GM19372 (cell line): Measurements from ENCODE around the gene KIAA1328.
"Not testable (repeated sequence)": the region's sequence is repeated elsewhere in the genome, so short reads cannot be mapped to it uniquely, and the experiment has no call there.

Experiments used
- ATAC-seq: cut with Tn5 transposase; IDR thresholded peaks from one replicate; pipeline ENCODE4 v1.9.1; 2021; ENCODE audit warnings: mild to moderate bottlenecking, low read depth, moderate library complexity; ENCODE audit not compliant: unreplicated experiment

KIAA1328 gene

DNA sequence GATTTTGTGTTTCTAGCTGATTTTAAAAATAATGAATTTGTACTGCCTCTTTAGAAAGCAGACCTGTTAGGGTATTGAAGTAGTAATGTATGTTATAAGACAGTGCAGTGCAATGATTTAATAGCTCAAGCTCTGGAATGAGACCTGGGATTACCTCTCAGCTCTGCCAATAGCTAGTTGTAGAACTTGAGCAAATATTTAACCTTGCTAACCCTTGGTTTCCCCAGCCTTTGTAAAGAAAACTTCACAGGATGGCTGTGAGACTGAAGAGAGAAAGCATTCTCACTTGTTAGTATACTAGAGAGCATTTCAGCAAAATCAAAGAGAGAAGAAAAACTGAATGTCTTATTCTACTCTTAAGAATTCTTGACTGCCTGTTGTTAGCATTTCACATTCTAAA lies 293.9 kb downstream of the KIAA1328 start:
- no peak for ATAC-seq

DNA sequence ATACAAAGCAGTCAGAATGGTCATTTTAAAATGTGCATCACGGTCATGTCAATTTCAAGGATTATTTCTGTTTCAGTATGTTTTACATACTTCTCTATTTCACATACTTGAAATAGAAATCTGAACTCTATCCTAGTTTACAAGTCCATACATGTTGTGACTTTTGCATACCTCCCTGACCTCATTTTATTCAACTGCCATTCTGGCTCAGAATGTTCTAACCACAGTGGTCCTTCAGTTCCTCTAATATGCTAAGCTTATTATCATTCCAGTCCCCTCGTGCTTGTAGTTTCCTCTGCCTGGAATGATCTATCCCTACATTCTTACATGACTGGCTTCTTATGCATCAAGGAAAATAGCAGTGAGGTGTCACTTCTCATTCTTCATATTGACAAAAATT lies 295.6 kb downstream of the KIAA1328 start:
- ATAC-seq = no peak

DNA sequence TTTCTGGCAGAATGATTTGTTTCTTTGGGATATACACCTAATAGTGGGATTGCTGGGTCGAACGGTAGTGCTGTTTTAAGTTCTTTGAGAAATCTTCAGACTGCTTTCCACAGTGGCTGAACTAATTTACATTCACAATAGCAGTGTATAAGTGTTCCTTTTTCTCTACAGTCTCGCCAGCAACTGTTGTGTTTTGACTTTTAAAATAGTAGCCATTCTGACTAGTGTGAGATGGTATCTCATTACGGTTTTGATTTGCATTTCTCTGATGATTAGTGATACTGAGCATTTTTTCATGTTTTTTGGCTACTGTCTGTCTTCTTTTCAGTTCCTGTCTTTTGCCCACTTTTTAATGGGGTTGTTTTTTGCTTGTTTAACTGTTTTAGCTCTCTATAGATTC lies 306.2 kb downstream of the KIAA1328 start:
- no peak for ATAC-seq

DNA sequence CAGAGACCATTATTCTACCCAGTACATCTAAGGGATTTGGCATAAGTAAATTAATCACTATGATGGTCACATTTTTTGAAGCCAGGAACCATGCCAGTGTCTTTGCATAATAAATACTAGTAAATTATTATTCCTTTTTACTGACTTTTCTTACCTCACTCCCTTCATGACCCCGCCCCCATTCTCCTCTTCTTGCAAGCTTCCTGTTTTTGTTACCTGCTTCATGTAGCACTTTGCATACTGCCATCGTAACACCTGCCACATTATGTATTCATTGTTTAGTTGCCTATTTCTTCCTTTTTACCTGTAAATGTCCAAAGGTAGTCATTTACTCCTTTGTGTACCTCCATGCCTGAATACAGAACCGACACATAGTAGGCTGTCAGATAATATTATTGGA lies 309.5 kb downstream of the KIAA1328 start:
- ATAC-seq = no peak

DNA sequence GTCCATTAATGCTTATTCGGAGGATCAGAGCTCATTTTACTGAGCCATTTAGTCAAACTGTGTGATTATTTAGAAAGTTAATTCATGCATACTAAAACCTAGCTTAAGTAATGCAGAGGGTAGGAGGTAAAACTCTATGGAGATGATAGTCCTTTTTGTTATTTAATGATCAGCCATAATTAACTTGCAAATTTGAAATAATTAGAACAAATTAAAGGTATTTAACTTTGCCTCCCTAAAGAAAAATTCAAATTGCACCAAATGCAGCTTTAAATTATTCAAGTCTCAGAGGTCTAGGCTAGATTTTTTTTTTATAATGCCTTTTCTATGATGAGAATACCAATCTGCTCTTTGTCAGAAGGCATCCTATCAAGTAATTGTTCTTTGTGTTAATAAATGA lies 310.9 kb downstream of the KIAA1328 start:
- ATAC-seq = no peak

DNA sequence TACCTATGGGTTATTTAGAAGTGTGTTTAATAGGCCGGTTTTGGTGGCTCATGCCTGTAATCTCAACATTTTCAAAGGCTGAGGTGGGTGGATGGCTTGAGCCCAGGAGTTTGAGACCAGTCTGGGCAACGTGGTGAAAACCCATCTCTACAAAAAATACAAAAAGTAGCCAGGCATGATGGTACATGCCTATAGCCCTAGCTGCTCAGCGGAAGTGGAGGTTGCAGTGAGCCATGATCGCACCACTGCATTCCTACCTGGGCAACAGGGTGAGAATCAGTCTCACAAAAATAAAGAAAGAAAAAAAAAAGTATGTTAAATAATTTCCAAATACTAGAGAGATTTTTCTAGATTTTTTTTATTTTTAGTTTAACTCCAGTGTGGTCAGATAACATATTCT lies 316.0 kb downstream of the KIAA1328 start:
- no peak for ATAC-seq

DNA sequence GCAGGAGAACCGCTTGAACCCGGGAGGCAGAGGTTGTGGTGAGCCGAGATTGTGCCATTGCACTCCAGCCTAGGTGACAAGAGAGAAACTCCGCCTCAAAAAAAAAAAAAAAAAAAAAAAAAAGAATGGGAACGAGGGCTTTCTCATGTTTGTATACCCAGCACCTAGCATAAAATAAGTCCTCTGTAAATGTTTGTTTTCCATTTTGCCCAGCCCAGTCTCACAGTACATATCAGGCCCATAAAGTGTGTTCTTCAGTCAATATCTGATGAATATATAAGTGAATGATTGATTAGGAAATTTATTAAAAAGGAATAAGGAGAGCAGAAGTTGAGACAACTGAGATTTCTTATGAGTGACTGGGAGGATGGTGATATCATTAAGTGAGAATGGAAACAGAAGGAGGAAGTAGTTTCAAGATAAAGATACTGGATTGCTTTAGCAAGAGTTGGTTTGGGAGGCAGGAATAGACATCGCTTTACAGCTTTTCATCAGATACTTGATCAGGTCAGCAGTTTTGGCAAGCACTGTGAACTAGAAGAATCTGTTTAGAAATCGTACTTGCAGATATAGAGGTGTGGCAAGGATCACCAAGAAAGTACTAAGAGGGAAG lies 327.5 kb downstream of the KIAA1328 start:
- ATAC-seq = no peak

DNA sequence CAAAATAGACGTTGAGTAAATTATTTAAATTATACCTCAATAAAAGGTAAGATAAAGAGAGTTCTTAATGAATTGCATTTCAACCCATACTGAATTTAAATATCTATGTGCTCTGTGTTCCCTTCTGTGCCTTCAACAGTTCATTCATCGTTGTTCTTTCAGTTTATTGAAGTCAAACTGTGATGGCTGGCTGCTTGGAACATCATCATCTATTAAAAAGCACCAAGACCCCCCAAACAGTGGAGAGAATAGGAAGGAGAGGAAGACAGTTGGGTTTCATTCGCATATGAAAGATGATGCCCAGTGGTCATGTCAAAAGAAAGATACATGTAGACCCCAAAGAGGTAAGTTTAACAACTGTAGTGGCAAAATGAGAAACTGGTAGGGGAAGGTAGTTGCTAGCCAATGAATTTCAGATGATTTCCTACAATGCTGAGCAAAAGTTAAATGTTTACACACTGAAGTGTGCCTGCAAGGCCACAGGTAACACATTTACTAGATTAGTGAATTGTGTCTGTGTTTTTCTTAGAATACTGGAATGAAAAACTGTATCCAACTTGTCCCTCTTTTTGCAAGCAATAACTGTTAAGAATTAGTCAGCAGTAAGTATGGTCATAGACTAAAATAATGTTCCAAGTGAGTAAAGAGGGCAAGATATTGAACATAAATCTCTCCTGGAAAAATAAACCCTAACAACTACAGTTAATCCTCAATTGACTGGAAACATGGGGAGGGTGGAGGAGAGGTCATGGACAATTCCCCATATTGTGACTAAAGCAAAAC lies 331.3 kb downstream of the KIAA1328 start:
- no peak for ATAC-seq

DNA sequence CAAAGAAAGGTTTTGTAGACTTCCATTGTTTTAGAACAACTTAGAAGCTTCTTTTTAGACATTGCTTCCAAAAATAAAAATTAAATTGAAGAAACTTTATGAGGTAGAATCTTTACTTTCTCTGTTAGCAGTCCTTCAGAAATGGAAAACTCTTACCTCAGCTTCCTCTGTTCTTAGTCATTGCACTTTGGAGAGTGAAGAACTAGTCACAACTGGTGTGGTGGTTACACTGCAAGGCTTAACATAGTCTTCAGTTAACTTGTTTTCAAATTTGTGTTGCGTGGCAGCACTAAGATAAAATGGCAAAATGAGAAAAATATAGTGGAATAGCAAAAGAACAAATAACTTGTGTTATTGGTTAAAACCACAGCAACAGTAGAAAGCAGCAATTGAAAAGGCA lies 332.6 kb downstream of the KIAA1328 start:
- no peak for ATAC-seq

DNA sequence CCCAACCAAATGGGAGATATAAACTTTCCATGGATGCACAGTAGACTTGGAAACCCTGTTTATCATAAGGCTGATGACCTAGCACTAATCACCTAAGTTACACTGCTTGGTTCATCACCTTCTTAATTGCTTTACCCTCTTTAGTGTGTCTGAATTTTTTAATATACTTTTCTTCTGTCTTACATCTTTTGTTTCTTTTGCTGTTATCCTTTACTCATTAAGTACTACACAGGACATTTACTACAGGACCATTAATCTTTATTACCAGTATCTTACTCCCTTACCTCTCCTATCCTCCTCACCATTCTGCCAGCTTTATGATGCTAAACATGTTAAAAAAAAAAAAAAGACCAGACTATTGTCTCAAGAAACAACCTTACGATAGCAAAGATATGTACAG lies 333.6 kb downstream of the KIAA1328 start:
- no peak for ATAC-seq

DNA sequence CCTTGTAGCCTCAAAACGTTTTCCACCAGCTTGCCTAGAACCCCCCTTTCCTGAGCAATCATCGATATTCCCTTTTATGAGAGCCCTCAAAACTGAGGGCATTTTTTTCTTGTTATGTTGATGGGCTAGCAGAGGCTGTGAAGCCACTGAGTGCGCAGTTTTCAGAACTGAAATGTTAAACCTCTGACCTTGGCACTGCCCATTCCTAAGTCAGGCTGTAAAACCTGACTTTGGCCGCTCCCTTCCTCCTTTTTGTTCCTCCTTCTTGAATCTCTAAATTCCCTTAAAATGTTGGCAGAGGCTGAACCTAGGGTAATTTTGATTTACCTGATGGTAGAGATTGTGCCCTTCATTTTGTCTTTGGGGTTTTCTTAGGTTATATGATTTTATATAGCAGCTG lies 334.2 kb downstream of the KIAA1328 start:
- no peak for ATAC-seq

DNA sequence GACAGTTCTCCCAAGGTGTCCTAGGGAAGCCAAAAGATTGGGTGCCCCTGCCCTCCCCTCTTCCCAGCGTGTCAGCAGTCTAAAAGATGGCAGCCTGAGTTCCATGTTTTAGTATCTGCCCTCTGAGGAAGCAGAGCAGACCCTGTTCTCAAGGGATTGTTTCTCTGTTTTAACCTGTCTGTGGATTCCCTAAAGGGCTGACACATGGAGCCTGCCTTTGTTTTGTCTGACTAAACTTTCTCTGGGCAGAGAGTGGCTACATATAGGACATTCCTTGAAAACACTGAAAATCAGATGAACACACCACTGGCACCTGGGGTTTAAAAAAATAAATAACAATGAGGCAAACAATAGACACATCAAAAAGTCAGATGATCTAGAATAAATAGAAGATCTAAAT lies 337.6 kb downstream of the KIAA1328 start:
- no peak for ATAC-seq

DNA sequence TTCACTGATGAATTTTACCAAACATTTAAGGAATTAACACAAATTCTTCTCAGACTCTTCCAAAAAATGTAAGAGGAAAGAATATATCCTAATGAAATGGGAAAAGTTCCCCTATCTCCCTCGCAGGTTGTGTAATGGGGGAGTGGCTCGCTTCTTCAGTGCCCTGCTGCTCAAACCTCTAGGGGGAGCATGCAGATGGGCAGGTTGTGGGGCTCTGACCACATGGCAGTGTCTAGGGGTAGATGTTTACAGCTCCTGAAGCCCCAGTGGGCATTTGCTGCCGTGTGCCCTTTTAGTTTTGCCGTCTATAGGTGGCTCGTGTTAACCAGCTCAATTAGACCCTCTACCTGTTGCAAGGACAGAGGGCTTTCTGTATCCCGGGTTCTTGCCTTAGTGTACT lies 338.0 kb downstream of the KIAA1328 start:
- ATAC-seq = not testable (repeated sequence)

DNA sequence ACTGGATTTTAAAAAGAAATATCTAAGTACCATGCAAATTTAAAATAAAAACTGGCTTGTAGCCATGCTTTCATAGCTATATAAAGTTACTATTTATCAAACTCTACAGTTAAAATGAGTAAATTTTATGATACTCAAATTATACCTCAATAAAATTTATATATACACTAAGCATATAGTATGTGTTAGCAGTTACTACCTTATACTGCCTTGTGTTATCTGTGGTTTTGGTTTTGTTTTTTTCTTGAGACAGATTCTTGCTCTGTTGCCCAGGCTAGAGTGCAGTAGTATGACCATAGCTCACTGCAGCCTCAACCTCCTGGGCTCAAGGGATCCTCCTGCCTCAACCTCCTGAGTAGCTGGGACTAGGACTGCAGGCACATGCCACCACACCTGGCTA lies 342.1 kb downstream of the KIAA1328 start:
- ATAC-seq = no peak

DNA sequence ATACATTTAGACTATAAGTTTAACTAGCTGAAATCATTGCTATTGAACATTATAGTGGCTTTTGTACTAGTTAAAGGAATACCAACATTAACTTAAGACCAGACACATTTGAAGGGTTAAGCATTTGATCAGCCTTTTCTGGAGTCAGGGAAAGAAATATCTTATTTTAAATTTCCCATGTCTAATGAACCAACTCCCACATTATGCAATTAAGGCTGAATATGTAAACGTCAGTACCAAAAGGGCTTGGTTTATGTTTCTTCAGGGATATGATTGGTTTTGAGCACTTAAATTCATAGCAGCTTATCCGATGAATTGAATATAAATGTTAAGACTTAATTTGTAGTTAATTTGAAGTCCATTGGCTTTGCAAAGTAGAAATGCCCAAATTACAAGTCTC lies 344.5 kb downstream of the KIAA1328 start:
- ATAC-seq = no peak

DNA sequence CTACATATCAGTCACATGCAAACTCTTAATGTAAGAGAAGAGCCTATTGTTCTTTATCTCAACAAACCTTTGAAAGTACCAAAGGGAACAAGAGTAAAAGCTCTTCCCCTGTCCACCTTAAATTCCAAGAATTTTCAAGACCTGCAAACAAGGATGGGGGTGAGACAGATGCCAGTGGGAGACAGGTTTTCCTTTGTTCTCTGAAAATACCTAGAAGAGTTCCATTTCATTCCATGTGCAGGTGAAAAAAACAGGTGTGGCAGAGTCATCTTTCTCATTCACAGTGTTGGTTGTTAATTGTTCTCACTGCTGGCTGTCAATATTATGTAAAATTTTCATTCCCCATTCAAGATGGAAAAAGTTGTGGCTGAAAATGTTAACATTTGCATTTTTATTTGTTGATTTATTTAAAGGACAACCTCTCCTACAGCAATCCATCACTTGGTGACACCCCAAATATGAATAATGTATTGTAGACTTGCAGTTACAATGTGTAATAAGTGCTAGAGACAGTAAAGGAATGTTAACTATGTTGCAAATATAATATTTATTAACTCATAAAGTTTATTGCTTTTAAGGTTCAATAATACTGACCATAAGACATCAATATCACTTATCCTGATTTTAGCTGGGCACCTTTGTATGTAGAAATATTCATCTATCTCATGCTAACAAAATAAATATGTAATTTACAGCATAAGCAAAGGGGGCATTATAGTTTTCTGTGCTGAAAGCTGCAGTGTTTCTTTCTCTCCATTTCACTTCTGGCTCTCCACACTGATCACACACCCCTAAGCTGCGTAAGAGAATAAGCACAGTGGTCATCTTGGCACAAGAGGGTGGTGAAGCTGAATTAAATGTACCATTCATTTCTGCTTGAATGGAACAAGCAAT lies 347.0 kb downstream of the KIAA1328 start:
- ATAC-seq = no peak

DNA sequence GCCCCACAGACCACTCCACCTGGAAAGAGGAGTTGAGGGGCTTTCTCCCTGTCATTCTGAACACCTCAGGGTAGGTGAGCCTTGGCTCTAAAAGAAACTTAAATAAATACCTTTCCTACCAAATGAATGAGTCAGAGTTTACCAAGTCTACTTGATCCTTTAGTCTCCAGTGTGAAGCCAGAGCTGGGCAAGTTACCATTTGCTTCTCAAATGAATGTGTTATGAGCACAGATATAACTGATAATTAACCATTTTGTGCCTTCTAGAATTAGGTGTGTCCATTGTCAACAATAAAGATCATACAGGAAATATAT lies 347.7 kb downstream of the KIAA1328 start:
- ATAC-seq = no peak

DNA sequence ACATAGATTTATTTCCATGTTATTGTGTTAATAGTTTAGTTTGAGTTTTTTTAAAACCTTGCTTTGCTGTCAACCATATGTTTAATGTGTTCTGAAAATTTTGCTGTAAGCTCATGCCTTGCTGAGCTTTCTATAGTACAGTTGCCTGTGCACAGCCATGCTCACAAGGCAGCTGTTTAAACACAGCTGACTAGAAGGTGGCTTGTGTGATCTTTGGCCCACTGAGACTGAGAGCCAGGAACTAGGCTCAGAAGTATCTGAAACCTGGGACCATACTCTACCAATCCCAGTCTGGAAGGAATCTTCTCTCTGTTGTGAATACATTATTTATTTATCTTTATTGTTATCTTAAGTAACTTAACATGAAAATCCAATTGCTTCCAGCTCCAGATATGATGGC lies 350.5 kb downstream of the KIAA1328 start:
- ATAC-seq = no peak

DNA sequence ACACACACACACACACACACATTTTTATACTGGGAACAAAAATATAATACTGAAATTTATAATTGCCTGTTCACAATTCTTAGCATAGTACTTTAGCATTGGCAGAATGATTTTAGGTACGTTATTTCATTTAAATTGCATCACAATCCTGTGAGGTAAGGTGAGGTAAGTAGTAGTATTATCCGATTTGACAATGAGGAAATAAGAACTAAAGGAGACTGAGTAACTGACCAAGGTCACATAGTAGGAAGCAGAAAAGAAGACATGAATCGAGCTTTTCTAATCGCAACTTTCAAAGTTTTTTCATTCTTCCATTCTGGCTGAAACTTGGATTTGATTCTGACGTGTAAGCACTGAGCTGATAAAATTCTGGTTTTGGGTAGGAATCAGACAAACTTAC lies 351.2 kb downstream of the KIAA1328 start:
- no peak for ATAC-seq

DNA sequence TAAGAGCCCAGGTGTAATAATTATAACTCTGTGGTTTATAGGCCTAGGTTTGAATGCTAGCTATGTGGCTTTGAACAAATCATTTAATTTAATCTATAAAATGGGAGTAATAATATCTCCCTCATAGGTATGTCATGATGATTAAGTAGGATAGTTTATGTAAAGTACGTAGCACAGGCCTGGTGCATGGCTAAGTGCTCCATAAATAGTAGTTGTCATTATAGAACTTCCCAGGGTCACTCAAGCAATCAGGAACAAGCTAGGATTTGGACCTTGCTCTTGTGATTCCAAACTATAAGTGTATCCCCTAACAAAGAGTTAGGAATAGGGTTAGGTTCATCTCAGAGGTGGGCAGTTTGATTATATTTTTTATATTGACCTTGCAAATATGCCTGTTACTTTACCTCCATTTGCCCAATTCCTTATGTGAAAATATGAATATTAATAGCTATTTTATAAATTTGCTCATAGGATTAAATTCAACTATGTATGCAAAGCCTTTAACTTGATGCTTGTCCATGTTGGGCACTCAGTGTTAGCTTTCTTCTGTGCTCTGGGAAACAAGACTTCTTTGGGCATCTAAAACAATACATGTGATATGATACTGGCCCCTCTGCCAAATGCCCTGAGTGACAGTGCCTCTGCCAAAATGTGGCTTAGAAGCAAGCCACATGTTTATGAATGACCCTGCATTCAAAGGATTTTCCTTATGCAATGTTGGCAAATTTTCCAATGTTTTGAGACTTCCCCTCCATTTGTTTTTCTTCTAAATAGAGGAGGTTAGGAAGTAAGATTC lies 353.6 kb downstream of the KIAA1328 start:
- no peak for ATAC-seq
